ENCODE measurements around the gene MTNR1A.

The MTNR1A gene

DNA sequence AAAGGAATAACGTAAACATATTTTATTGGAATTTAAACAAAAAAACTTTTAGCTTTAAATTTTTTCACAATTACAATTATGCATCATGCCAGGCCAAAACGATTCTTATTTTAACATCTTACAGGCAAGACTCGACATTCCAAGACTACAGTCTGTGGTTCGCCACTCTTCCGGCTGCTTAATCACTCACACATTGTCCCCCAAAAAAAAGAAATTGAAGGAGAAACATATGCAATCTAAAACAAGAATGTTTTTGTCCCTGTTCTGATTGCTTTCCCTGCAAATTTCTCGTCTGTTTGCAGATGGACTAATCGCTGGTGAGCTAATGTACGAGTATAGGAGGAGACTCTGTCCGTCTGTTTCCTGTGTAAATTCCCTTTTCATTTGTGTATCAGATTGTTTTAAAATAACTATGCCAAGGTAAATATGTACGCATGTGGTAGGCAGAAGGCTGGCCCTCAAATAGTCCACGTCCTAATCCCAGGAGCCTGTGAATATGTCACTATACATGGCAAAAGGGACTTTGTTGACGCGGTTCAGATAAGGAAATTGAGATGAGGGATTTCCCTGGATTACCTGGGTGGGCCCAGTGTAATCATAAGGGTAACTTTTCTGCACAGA is 37.7 kb upstream of the MTNR1A start:
- no peak overlapping the region for H3K4me2 ChIP-seq (ENCODE audit: low read length)
- no CpG with 5 or more reads among the region's 13 CpGs for WGBS (ENCODE audit: extremely low coverage, insufficient coverage, insufficient read length)

DNA sequence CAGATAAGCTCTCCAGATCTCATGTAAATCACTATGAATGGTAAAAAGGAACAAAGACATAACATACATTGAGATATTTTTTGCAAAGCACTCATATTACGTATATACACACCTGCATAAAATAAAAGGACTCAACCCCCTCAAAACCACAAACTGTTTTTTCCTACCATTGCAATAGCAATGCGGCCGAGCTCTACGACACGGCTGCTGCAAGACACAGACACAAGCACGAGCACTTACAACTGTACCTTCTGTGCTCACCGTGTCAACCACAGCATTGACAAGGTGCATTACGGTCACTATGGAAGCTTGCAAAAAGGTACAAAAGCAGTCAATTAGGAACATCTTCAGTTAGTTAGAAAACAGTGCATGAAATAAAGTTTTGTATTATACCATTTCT is 37.1 kb upstream of the MTNR1A start:
- Histone ChIP-seq H3K18ac (ENCODE audit: low read length) (no peak overlapping the region), H2BK5ac (ENCODE audit: low read depth, low read length, poor library complexity) (no peak overlapping the region), H3K14ac (ENCODE audit: low read length) (no peak overlapping the region), H2BK120ac (ENCODE audit: insufficient read depth, low read length, poor library complexity) (no peak overlapping the region), H3K23ac (ENCODE audit: low read length) (no peak overlapping the region), H3K9me3 (ENCODE audit: insufficient read depth, low read depth, low read length) (peaks cover 4% of the 10 kb centered on the region), H3K4me2 (ENCODE audit: low read length) (no peak overlapping the region), H4K12ac (ENCODE audit: low read depth, low read length) (no peak overlapping the region), H3K27ac (ENCODE audit: low read depth, low read length) (no peak overlapping the region), H3K79me2 (ENCODE audit: control insufficient read depth, insufficient read depth, low read length, poor library complexity) (no peaks in the 10 kb centered on the region), H3K9ac (ENCODE audit: low read length) (no peak overlapping the region), H3K36me3 (ENCODE audit: control insufficient read depth in 1 of 2, insufficient read depth in 2 of 2, low read length in 2 of 2) (peaks cover 30 to 44% of the 10 kb centered on the region in 2 experiments), H2BK12ac (ENCODE audit: low read length) (no peak overlapping the region), H3K4me3 (ENCODE audit: low read depth, low read length) (no peak overlapping the region), H4K8ac (ENCODE audit: low read depth, low read length) (no peak overlapping the region), H2AFZ (ENCODE audit: insufficient read depth, low read length, poor library complexity) (no peak overlapping the region), H4K91ac (ENCODE audit: low read depth, low read length) (no peak overlapping the region), H3K27me3 (ENCODE audit: insufficient read depth, low read length) (no peaks in the 10 kb centered on the region), H3K4ac (ENCODE audit: low read depth, low read length) (no peak overlapping the region), H2AK5ac (ENCODE audit: low read length) (no peak overlapping the region), H3K4me1 (ENCODE audit: control insufficient read depth in 1 of 2, insufficient read depth in 2 of 2, low read length in 2 of 2) (no peaks in the 10 kb centered on the region), H3K79me1 (ENCODE audit: low read length) (no peaks in the 10 kb centered on the region)
- no CpG with 5 or more reads among the region's 8 CpGs for WGBS (ENCODE audit: extremely low coverage, insufficient coverage, insufficient read length)
- no peak for DNase-seq

More for the DNA sequence above, 37.7 kb upstream of the MTNR1A start:
- Histone ChIP-seq H4K12ac (ENCODE audit: low read depth, low read length) (no peak overlapping the region), H2BK5ac (ENCODE audit: low read depth, low read length, poor library complexity) (no peak overlapping the region), H3K79me2 (ENCODE audit: control insufficient read depth, insufficient read depth, low read length, poor library complexity) (no peaks in the 10 kb centered on the region), H2AK5ac (ENCODE audit: low read length) (no peak overlapping the region), H3K27ac (ENCODE audit: low read depth, low read length) (no peak overlapping the region), H3K4ac (ENCODE audit: low read depth, low read length) (no peak overlapping the region), H3K14ac (ENCODE audit: low read length) (no peak overlapping the region), H3K23ac (ENCODE audit: low read length) (no peak overlapping the region), H4K8ac (ENCODE audit: low read depth, low read length) (no peak overlapping the region), H3K9me3 (ENCODE audit: insufficient read depth, low read depth, low read length) (peaks cover 4% of the 10 kb centered on the region), H3K36me3 (ENCODE audit: control insufficient read depth in 1 of 2, insufficient read depth in 2 of 2, low read length in 2 of 2) (peaks cover 31 to 48% of the 10 kb centered on the region in 2 experiments), H2BK120ac (ENCODE audit: insufficient read depth, low read length, poor library complexity) (no peak overlapping the region), H3K79me1 (ENCODE audit: low read length) (no peaks in the 10 kb centered on the region), H3K4me1 (ENCODE audit: control insufficient read depth in 1 of 2, insufficient read depth in 2 of 2, low read length in 2 of 2) (no peaks in the 10 kb centered on the region), H3K18ac (ENCODE audit: low read length) (no peak overlapping the region), H2AFZ (ENCODE audit: insufficient read depth, low read length, poor library complexity) (no peak overlapping the region), H3K27me3 (ENCODE audit: insufficient read depth, low read length) (no peaks in the 10 kb centered on the region), H3K9ac (ENCODE audit: low read length) (no peak overlapping the region), H3K4me3 (ENCODE audit: low read depth, low read length) (no peak overlapping the region), H2BK12ac (ENCODE audit: low read length) (no peak overlapping the region), H4K91ac (ENCODE audit: low read depth, low read length) (no peak overlapping the region)
- no peak for DNase-seq

DNA sequence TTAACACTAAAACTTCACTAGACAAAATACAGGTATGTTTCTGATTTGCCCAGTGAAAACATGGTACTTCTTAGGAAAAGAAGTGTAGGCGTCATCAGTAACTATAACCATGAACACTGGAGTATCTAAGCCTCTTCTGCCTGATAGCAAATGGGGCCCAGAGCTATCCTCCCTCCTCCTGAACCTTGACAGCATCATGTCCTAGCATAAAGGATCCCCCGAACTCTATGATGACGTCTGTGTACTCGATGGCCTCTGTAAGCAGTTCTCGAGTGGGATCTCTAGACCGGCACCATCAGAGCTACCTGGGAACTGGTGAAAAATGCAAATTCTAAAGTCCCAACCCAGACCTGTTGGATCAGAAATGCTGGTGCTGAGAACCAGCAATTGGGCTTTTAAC is 36.3 kb upstream of the MTNR1A start:
- no peak overlapping the region for H2BK12ac ChIP-seq (ENCODE audit: low read length)
- no peak overlapping the region for H3K4me3 ChIP-seq (ENCODE audit: low read depth, low read length)
- H3K4me2 ChIP-seq (ENCODE audit: low read length): no peak overlapping the region
- no peak overlapping the region for H2BK5ac ChIP-seq (ENCODE audit: low read depth, low read length, poor library complexity)
- no peak overlapping the region for H3K9ac ChIP-seq (ENCODE audit: low read length)
- no peak overlapping the region for H2BK120ac ChIP-seq (ENCODE audit: insufficient read depth, low read length, poor library complexity)
- peaks cover 25 to 39% of the 10 kb centered on the region in 2 experiments for H3K36me3 ChIP-seq (ENCODE audit: control insufficient read depth in 1 of 2, insufficient read depth in 2 of 2, low read length in 2 of 2)
- H3K18ac ChIP-seq (ENCODE audit: low read length): no peak overlapping the region
- no peak overlapping the region for H4K91ac ChIP-seq (ENCODE audit: low read depth, low read length)
- H3K14ac ChIP-seq (ENCODE audit: low read length): no peak overlapping the region
- no peak overlapping the region for H4K12ac ChIP-seq (ENCODE audit: low read depth, low read length)
- WGBS (ENCODE audit: extremely low coverage, insufficient coverage, insufficient read length): no CpG with 5 or more reads among the region's 6 CpGs
- no peak overlapping the region for H3K23ac ChIP-seq (ENCODE audit: low read length)
- H3K4me1 ChIP-seq (ENCODE audit: control insufficient read depth in 1 of 2, insufficient read depth in 2 of 2, low read length in 2 of 2): no peaks in the 10 kb centered on the region
- H4K8ac ChIP-seq (ENCODE audit: low read depth, low read length): no peak overlapping the region
- no peak overlapping the region for H2AFZ ChIP-seq (ENCODE audit: insufficient read depth, low read length, poor library complexity)
- H2AK5ac ChIP-seq (ENCODE audit: low read length): no peak overlapping the region
- H3K27ac ChIP-seq (ENCODE audit: low read depth, low read length): no peak overlapping the region
- H3K79me1 ChIP-seq (ENCODE audit: low read length): no peaks in the 10 kb centered on the region
- peaks cover 2% of the 10 kb centered on the region for H3K9me3 ChIP-seq (ENCODE audit: insufficient read depth, low read depth, low read length)
- no peaks in the 10 kb centered on the region for H3K27me3 ChIP-seq (ENCODE audit: insufficient read depth, low read length)
- H3K79me2 ChIP-seq (ENCODE audit: control insufficient read depth, insufficient read depth, low read length, poor library complexity): no peaks in the 10 kb centered on the region
- no peak for DNase-seq
- H3K4ac ChIP-seq (ENCODE audit: low read depth, low read length): no peak overlapping the region

DNA sequence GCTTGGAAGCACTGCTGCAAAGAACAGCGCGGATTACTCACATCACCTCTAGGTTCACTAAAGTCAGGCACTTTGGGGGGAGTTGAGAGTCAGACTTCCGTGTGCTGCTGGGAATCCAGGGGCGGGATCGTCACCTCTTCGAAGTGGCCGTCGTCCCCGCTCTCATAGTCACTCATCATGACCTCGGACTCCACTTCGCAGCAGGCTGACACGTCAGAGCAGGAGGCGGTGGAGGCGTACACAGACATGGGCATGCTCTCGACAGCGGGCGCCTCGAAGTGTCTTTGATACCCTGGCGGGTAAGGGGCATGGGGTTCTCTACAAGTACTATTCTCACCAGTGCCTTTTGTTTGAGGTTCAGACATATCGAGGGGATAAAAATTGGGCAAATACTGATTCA is 33.1 kb upstream of the MTNR1A start:
- no peak overlapping the region for H4K8ac ChIP-seq (ENCODE audit: low read depth, low read length)
- peaks cover 2% of the 10 kb centered on the region for H3K9me3 ChIP-seq (ENCODE audit: insufficient read depth, low read depth, low read length)
- no peak for DNase-seq
- no peak overlapping the region for H2AFZ ChIP-seq (ENCODE audit: insufficient read depth, low read length, poor library complexity)
- no peak overlapping the region for H3K4me2 ChIP-seq (ENCODE audit: low read length)
- H3K23ac ChIP-seq (ENCODE audit: low read length): no peak overlapping the region
- H2BK120ac ChIP-seq (ENCODE audit: insufficient read depth, low read length, poor library complexity): no peak overlapping the region
- peaks cover 17 to 37% of the 10 kb centered on the region in 2 experiments for H3K36me3 ChIP-seq (ENCODE audit: control insufficient read depth in 1 of 2, insufficient read depth in 2 of 2, low read length in 2 of 2)
- no peak overlapping the region for H4K12ac ChIP-seq (ENCODE audit: low read depth, low read length)
- no peak overlapping the region for H3K18ac ChIP-seq (ENCODE audit: low read length)
- WGBS (ENCODE audit: extremely low coverage, insufficient coverage, insufficient read length): no CpG with 5 or more reads among the region's 20 CpGs
- H2BK5ac ChIP-seq (ENCODE audit: low read depth, low read length, poor library complexity): no peak overlapping the region
- no peak overlapping the region for H3K14ac ChIP-seq (ENCODE audit: low read length)
- no peaks in the 10 kb centered on the region for H3K79me2 ChIP-seq (ENCODE audit: control insufficient read depth, insufficient read depth, low read length, poor library complexity)
- no peak overlapping the region for H3K4ac ChIP-seq (ENCODE audit: low read depth, low read length)
- no peaks in the 10 kb centered on the region for H3K27me3 ChIP-seq (ENCODE audit: insufficient read depth, low read length)
- H3K79me1 ChIP-seq (ENCODE audit: low read length): no peaks in the 10 kb centered on the region
- H3K4me1 ChIP-seq (ENCODE audit: control insufficient read depth in 1 of 2, insufficient read depth in 2 of 2, low read length in 2 of 2): no peaks in the 10 kb centered on the region
- no peak overlapping the region for H3K27ac ChIP-seq (ENCODE audit: low read depth, low read length)
- no peak overlapping the region for H2AK5ac ChIP-seq (ENCODE audit: low read length)
- no peak overlapping the region for H3K9ac ChIP-seq (ENCODE audit: low read length)
- no peak overlapping the region for H4K91ac ChIP-seq (ENCODE audit: low read depth, low read length)
- no peak overlapping the region for H3K4me3 ChIP-seq (ENCODE audit: low read depth, low read length)
- H2BK12ac ChIP-seq (ENCODE audit: low read length): no peak overlapping the region

Data from trophoblast cell (in vitro differentiated cells and primary cell).